Neuron (in vitro differentiated cells): ENCODE results near the gene RNF144B.
"Not testable (repeated sequence)": the region's sequence is repeated elsewhere in the genome, so short reads cannot be mapped to it uniquely, and the experiment has no call there.

ENCODE experiments used
- H2AFZ ChIP-seq: one replicate; pipeline ENCODE4 v1.6.1; 2013; ENCODE audit warnings: low read depth, mild to moderate bottlenecking, inconsistent platforms, low read length, moderate library complexity
- H3K27me3 ChIP-seq: one replicate; pipeline ENCODE4 v1.6.1; 2013; ENCODE audit warnings: low read length; ENCODE audit not compliant: insufficient read depth
- H3K36me3 ChIP-seq: one replicate; pipeline ENCODE4 v1.6.1; 2013; ENCODE audit warnings: low read length; ENCODE audit not compliant: insufficient read depth
- H3K4me1 ChIP-seq: one replicate; pipeline ENCODE4 v1.6.1; 2013; ENCODE audit warnings: low read length; ENCODE audit not compliant: insufficient read depth
- H3K4me3 ChIP-seq: 2 replicates; pipeline ENCODE4 v1.5.1; 2013; ENCODE audit warnings: mild to moderate bottlenecking, low read length, moderate library complexity
- H3K9me3 ChIP-seq: one replicate; pipeline ENCODE4 v1.6.1; 2013; ENCODE audit warnings: low read length

RNF144B gene

DNA sequence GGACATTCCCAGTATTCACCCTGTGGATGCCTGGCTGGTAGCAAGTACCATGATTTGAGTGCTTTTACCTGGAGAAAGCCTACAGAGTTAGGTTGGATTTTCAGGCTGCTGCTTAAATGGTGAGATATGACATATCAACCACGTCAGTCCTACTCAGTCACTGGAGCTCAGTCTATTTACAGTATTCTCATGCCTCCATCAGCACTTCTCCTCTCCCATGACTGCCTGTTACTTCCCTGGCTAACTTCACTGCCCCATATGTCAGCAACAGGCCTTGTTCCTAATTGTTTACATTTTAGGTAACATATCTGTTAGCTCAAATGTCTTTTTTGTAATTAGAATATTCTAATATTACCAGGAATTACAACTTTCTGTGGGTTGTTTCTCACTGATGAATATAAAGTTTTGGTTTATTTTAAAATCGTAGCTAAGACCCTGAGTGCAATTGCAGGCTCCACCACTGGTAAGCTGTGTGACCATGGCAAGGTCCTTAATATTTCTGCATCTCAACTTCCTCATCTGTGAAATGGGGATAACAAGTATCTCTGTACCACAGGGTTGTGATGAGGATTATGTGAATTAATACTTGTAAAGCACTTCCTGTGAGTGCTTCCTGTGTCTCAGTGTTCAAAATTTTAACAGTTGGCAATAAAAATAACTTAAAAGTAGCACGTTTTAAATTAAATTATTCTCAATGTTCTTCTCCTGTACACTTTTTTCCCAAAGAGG, 54.3 kb downstream of the RNF144B start:
- Histone ChIP-seq H2AFZ (no peak overlapping the region), H3K27me3 (no peaks in the 10 kb centered on the region), H3K36me3 (no peaks in the 10 kb centered on the region), H3K4me1 (no peaks in the 10 kb centered on the region), H3K4me3 (no peak overlapping the region), H3K9me3 (no peaks in the 10 kb centered on the region)

DNA sequence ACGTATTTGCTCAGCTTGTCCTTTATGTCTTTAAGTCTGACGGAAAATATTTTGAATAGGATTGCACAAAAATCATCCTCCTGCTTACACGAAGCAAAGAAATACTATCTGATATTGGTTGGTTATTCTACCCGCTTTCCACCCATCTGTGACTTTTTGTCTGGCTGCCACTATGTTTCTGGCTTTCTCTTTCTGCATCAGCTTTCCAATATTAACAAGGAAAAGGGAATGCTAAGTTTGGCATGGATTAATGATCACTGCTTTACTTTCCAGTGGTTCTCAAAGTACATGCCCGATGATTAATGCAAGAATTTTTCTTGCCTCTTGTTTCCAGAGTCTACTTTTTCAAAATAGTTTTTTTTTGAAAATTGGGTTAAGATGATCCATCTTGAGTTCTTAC, 57.0 kb downstream of the RNF144B start:
- no peaks in the 10 kb centered on the region for H3K36me3 ChIP-seq
- H2AFZ ChIP-seq: no peak overlapping the region
- H3K27me3 ChIP-seq: no peaks in the 10 kb centered on the region
- no peak overlapping the region for H3K4me3 ChIP-seq
- no peaks in the 10 kb centered on the region for H3K4me1 ChIP-seq
- H3K9me3 ChIP-seq: no peaks in the 10 kb centered on the region

DNA sequence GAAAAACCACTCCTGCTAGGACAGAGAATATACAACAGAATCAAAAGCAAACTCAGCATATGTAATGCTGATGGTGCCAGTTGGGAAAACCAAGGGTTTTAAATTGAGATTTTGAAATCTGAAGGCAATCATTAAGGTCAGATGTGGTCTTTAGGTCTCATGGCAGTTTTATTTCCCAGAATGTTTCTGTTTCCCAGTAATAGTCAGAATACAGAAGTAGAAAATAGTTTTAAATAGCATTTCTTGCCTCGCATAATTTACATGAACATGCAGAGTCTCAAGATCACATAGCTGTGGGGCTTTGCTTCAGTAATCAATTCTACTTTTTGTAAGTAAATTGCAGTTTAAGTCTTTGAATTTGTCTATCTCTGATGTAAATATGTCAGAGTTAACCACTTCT, 58.1 kb downstream of the RNF144B start:
- Histone ChIP-seq H3K4me1 (no peaks in the 10 kb centered on the region), H3K9me3 (no peaks in the 10 kb centered on the region), H3K4me3 (no peak overlapping the region), H2AFZ (no peak overlapping the region), H3K27me3 (no peaks in the 10 kb centered on the region), H3K36me3 (no peaks in the 10 kb centered on the region)

DNA sequence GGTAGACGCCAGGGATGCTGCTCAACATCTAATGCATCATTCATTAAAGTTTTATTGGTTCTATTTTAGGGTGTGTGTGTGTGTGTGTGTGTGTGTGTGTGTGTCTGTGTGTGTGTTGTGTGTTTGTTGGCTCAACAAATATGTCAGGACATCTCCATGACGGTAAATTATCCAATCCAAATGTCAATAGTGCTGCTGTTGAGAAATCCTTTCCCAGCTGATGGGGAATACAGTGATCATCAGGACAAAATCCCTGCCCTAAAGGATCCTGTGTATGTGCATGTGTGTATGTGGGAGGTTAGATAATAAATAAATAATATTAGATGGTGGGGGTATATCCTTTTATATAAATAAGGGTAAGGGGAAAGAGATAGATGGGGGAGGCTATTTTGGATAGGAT, 59.6 kb downstream of the RNF144B start:
- Histone ChIP-seq H3K4me3 (no peak overlapping the region), H3K27me3 (no peaks in the 10 kb centered on the region), H3K9me3 (no peaks in the 10 kb centered on the region), H3K36me3 (no peaks in the 10 kb centered on the region), H3K4me1 (no peaks in the 10 kb centered on the region), H2AFZ (no peak overlapping the region)

DNA sequence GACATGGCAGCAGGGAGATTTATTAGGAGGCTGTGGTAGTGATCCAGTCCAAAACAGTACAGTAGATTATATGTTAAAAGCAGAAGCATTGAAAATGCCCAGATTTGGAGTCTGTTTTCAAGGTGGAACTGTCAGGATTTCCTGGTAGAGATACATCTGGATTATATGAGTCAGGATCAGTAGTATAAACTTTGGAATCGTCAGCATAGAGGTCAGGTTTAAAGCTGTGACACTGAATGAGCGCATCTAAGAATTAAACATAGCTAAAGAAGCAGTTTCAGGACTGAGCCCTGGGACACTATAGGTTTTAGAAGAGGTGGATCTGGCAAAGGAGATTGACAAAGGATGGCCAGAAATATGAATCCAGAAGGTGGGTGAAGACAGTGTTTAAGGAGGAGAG, 60.4 kb downstream of the RNF144B start:
- Histone ChIP-seq H3K36me3 (no peaks in the 10 kb centered on the region), H3K27me3 (no peaks in the 10 kb centered on the region), H3K4me1 (no peaks in the 10 kb centered on the region), H2AFZ (no peak overlapping the region), H3K4me3 (no peak overlapping the region), H3K9me3 (no peaks in the 10 kb centered on the region)

DNA sequence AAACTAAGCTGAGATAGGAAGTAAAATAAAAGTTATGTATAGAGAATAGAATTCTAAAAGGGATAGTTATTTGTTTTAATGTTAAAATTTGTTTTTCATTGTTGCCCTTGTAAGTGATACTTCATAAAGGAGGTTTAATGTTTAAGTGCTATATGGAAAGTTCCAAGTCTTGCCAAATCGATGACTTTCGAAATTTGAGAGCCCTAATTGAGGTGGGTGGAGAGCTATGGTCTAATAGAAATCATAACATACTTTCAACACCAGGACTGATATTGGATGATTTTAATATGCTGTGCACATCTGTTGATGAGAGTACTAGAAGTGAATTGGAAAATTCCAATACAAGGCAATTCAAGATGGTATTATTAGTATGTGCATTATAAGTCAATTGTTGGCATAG, 64.6 kb downstream of the RNF144B start:
- H3K27me3 ChIP-seq: no peaks in the 10 kb centered on the region
- no peak overlapping the region for H2AFZ ChIP-seq
- no peak overlapping the region for H3K4me3 ChIP-seq
- no peaks in the 10 kb centered on the region for H3K9me3 ChIP-seq
- H3K36me3 ChIP-seq: no peaks in the 10 kb centered on the region
- H3K4me1 ChIP-seq: no peaks in the 10 kb centered on the region

DNA sequence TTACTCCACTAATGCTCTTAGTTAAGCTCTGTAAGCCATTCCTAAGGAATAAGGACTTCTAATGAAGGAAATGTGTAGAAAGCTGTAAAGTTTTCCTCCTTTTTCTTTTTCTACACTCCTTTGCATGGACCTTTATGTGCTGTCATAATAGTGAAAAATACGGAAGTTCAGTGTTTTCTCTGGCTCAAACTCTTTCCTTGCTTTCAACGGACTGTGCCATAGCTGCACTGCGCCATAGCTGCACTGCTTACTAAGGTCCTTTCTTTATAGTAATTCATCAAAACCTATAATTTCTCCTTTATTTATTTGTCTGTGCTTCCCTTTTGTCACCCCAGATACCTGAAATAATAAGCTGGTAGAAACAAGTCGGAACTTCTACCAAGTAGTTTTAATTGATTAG, 67.3 kb downstream of the RNF144B start:
- Histone ChIP-seq H2AFZ (no peak overlapping the region), H3K27me3 (no peaks in the 10 kb centered on the region), H3K4me3 (no peak overlapping the region), H3K4me1 (no peaks in the 10 kb centered on the region), H3K36me3 (no peaks in the 10 kb centered on the region), H3K9me3 (no peaks in the 10 kb centered on the region)

DNA sequence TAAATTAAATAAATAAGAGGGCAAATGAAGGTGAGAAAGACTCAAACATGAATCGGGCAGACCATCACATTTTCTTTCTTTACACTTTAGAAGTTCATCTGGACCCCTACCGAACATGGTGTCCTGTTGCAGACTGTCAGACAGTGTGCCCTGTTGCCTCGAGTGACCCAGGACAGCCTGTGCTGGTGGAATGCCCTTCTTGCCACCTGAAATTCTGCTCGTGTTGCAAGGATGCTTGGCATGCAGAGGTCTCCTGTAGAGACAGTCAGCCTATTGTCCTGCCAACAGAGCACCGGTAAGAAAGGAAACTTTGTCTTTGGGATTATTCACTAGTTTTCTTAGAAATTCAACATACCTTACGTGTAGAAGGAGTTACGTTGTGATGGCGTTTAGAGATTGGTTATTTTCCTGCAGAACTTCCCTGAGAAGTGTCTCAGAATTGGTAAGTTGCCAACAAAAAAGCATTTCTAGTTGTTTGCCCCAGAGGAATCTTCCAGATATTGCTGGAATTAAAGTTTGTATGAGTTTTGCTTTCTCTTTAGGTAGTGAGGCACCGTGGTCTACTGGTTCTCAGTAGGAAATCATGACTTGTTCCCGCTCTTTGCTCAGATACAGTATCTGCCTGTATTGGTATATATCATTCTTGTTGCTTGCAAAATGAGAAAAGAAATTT, 70.1 kb downstream of the RNF144B start:
- Histone ChIP-seq H3K27me3 (no peaks in the 10 kb centered on the region), H2AFZ (no peak overlapping the region), H3K4me1 (no peaks in the 10 kb centered on the region), H3K9me3 (no peaks in the 10 kb centered on the region), H3K4me3 (no peak overlapping the region), H3K36me3 (no peaks in the 10 kb centered on the region)

DNA sequence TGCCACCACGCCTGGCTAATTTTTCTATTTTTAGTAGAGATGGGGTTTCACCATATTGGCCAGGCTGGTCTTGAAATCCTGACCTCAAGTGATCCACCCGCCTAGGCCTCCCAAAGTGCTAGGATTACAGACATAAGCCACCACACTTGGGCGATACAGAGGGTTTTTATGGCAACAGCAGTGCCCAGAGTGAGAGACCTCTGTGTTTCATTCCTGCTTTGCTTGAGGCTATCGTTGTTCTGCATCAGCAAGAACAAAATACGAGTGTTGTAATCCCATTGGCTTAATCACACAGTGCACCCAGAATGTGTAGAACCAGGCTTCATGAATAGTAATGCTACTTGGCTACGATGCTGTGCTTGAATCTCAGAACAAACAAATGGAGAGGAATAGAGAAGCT, 70.9 kb downstream of the RNF144B start:
- H3K36me3 ChIP-seq, H3K4me3 ChIP-seq: not testable (repeated sequence)

DNA sequence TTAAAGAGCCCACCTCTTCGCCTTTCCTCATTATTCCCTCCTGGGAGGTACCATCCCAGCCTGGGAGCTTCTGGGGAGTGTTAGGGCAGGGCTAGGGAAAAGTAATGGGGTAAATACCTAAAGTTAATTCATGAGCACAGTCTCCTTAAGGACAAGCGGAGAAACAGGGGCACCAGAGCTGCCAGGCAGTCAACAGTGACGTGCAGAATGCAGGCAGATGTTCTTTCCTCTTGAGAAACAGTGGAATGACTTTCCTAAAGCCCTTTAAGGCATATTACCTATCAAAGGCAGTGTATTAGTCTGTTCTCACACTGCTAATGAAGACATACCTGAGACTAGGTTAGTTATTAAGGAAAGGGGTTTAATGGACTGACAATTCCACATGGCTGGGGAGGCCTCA, 76.3 kb downstream of the RNF144B start:
- Histone ChIP-seq H3K4me3 (no peak overlapping the region), H3K27me3 (no peaks in the 10 kb centered on the region), H3K9me3 (no peaks in the 10 kb centered on the region), H2AFZ (no peak overlapping the region), H3K4me1 (no peaks in the 10 kb centered on the region), H3K36me3 (no peaks in the 10 kb centered on the region)

More for the DNA sequence above, 70.9 kb downstream of the RNF144B start:
- not testable (repeated sequence) for H3K4me1 ChIP-seq, H3K27me3 ChIP-seq, H2AFZ ChIP-seq, H3K9me3 ChIP-seq

DNA sequence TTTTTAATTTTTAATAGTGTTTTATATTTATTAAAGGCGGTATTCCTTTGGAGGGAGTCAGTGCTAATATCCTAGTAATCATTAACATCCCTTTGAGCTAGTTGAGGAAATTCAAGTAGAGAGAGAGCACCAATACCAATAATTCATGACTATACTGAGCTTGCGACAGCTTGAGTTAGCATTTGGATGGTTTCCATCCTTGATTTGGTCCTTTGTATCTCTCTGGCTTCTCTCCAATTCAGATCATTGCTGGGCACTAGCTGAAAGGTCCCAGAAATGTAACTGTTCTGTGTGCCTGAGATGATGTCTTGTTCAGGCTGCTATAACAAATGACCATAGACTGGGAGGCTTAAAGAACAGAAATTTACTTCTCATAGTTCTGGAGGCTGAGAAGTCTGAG, 77.0 kb downstream of the RNF144B start:
- no peaks in the 10 kb centered on the region for H3K4me1 ChIP-seq
- H3K36me3 ChIP-seq: no peaks in the 10 kb centered on the region
- no peak overlapping the region for H3K4me3 ChIP-seq
- no peaks in the 10 kb centered on the region for H3K27me3 ChIP-seq
- no peaks in the 10 kb centered on the region for H3K9me3 ChIP-seq
- H2AFZ ChIP-seq: no peak overlapping the region

DNA sequence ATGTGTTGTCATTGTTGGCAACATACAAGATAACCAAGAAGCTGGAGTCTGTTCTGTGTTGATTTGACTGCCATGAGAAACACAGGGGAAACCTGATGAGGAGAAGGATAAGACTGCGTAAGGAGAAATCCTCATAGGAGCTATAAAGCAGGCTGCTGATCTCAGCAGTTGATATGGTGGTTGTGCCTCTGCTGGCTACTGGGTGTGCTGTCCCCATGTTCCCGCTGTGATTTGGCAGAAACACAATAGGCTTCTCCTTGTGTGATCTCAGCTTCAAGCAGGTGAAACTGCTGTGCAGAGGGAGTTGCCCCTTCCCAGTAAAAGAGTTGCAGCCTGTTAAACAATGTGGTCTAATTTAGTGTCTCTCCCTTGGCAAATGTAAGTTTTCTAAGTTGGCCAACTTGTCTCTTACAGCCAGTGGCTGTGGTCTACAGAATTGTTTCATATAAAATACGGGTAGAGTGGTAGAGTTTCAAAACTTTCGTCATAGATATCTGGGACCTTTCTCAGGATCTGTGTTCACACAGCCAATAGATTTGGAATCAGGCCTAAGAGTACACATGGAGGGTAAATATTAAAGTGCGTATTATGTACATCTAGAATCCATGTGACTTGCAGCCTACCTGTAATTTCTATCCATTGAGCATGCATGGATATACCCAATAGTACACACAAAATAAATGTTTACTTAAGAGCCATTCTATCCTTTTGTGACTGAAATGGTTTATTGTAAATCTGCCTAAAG, 78.4 kb downstream of the RNF144B start:
- Histone ChIP-seq H2AFZ (no peak overlapping the region), H3K4me1 (peaks cover 4% of the 10 kb centered on the region), H3K27me3 (no peaks in the 10 kb centered on the region), H3K36me3 (no peaks in the 10 kb centered on the region), H3K9me3 (no peaks in the 10 kb centered on the region), H3K4me3 (no peak overlapping the region)

DNA sequence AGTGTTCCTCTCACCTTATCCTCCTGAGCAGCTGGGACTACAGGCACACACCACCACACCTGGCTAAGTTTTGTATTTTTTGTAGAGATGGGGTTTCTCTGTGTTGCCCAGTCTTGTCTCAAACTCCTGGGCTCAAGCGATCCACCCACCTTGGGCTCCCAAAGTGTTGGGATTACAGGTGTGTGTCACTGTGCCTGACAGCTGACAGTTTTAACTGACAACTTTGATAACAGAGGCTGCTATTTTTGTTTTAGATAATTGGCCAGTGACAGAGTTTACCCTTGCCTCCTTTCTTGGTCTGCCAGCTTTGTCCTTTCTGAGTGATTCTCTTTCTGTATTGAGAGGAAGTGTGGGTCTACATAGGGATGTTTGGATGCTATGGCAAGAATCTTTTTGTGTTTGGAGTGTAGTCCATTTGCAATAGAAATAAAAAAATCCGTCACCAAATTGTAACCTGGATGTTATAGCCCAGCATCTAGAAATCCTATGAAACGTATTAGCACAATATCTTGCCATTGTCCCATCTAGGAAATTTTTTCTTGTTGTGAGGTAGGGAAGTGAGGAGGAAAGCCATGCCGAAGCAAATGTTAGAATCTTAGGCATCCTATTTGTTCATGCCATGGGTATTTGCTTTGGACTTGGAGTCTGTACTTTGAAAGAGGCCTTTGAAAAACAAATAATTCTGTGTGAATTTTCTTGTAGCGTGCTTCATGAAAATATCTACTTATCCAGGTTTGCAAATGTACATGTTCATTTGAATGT, 80.8 kb downstream of the RNF144B start:
- Histone ChIP-seq H3K4me3 (no peak overlapping the region), H3K9me3 (no peaks in the 10 kb centered on the region), H3K4me1 (peaks cover 4% of the 10 kb centered on the region), H2AFZ (no peak overlapping the region), H3K36me3 (no peaks in the 10 kb centered on the region), H3K27me3 (no peaks in the 10 kb centered on the region)
